Mesothelial cell of epicardium (in vitro differentiated cells): ENCODE measurements around the gene RECQL. TPM values are rescaled to one million over a fixed set of nuclear protein-coding genes. Genes with fewer than 3 reads are reported as not detected.

Experiments used
- DNase-seq, 2 experiments: peaks; one replicate each; pipeline ENCODE4 v3.0.0; 2021; ENCODE audit warnings: low spot score in 2 of 2; ENCODE audit not compliant: unreplicated experiment in 2 of 2
- H3K27ac Mint-ChIP-seq: 2 replicates; pipeline ENCODE4 v1.8.0; 2021; ENCODE audit warnings: mixed read lengths
- H3K27me3 Mint-ChIP-seq: 2 replicates; pipeline ENCODE4 v1.8.0; 2021; ENCODE audit warnings: low read depth, mixed read lengths
- H3K36me3 Mint-ChIP-seq: 2 replicates; pipeline ENCODE4 v1.8.0; 2021; ENCODE audit warnings: mixed read lengths
- H3K4me1 Mint-ChIP-seq: 2 replicates; pipeline ENCODE4 v1.8.0; 2021; ENCODE audit warnings: mixed read lengths
- H3K4me3 Mint-ChIP-seq: 2 replicates; pipeline ENCODE4 v1.8.0; 2021; ENCODE audit warnings: mild to moderate bottlenecking, moderate library complexity, mixed read lengths
- H3K9me3 Mint-ChIP-seq: 2 replicates; pipeline ENCODE4 v1.8.0; 2021; ENCODE audit warnings: mixed read lengths
- CTCF ChIP-seq: fragments of 200-600 bp; sonication (generic); IDR thresholded peaks from one replicate; pipeline ENCODE4 v1.5.0; 2021; ENCODE audit warnings: antibody characterized with exemption; ENCODE audit not compliant: unreplicated experiment
- total RNA-seq: library from RNA; stranded (reverse); gene quantifications from 3 replicates; pipeline ENCODE4 v1.2.1, GENCODE V29; 2021

Gene RECQL
- total RNA-seq, 1 donor from 2014 or later, result 17.8 TPM

- Mint-ChIP-seq H3K27me3 (peaks cover 64% of the 10 kb centered on the region), H3K36me3 (no peaks in the 10 kb centered on the region), H3K9me3 (peaks cover 7% of the 10 kb centered on the region), H3K4me1 (peaks cover 11% of the 10 kb centered on the region), H3K27ac (no peak overlapping the region), H3K4me3 (peak overlapping the region; percentile 58)
- no peak for TF ChIP-seq CTCF
- peak; percentile 36 to 64 for DNase-seq
Measured at GRCh38 chr12:21527451-21528180, 26.2 kb upstream of the RECQL start.

- H3K27ac Mint-ChIP-seq, result no peak overlapping the region
Measured at GRCh38 chr12:21526721-21527345, 25.4 kb upstream of the RECQL start.

GRCh38 chr12:21526053-21526452 is 24.6 kb upstream of the RECQL start, which contains the start of gene SPX:
Gene SPX (plus strand): TSS chr12:21526296. CDS start chr12:21526473, 177 bp downstream.
- H3K27me3 Mint-ChIP-seq, result peaks cover 56% of the 10 kb centered on the region
- peaks cover 7% of the 10 kb centered on the region for H3K9me3 Mint-ChIP-seq
- no peak for TF ChIP-seq CTCF
- H3K4me1 Mint-ChIP-seq, result peaks cover 11% of the 10 kb centered on the region
- H3K36me3 Mint-ChIP-seq, result no peaks in the 10 kb centered on the region
- no peak within 1 kb of the TSS for H3K27ac Mint-ChIP-seq
- peak within 1 kb of the TSS; percentile 58 for H3K4me3 Mint-ChIP-seq
- no peak for DNase-seq

More at GRCh38 chr12:21526721-21527345, 25.4 kb upstream of the RECQL start:
- Mint-ChIP-seq H3K4me1 (peaks cover 11% of the 10 kb centered on the region), H3K9me3 (peaks cover 7% of the 10 kb centered on the region), H3K36me3 (no peaks in the 10 kb centered on the region), H3K27me3 (peaks cover 63% of the 10 kb centered on the region), H3K4me3 (peak overlapping the region; percentile 58)
- TF ChIP-seq CTCF, result no peak
- DNase-seq, result no peak

GRCh38 chr12:21523148-21523547 is 21.7 kb upstream of the RECQL start:
- peaks cover 31% of the 10 kb centered on the region for H3K27me3 Mint-ChIP-seq

GRCh38 chr12:21521541-21521940 is 20.1 kb upstream of the RECQL start:
- Mint-ChIP-seq H3K9me3 (peaks cover 7% of the 10 kb centered on the region), H3K27ac (no peak overlapping the region), H3K4me1 (no peaks in the 10 kb centered on the region), H3K36me3 (no peaks in the 10 kb centered on the region), H3K27me3 (peaks cover 15% of the 10 kb centered on the region), H3K4me3 (no peak overlapping the region)
- no peak for DNase-seq
- no peak for TF ChIP-seq CTCF

More at GRCh38 chr12:21523148-21523547, 21.7 kb upstream of the RECQL start:
- Mint-ChIP-seq H3K4me1 (peaks cover 6% of the 10 kb centered on the region), H3K36me3 (no peaks in the 10 kb centered on the region), H3K9me3 (peaks cover 7% of the 10 kb centered on the region), H3K4me3 (no peak overlapping the region), H3K27ac (no peak overlapping the region)
- TF ChIP-seq CTCF, result no peak
- no peak for DNase-seq
